Neural cell (in vitro differentiated cells): Measurements from ENCODE around the gene YJEFN3. TPM values are rescaled to one million over a fixed set of nuclear protein-coding genes. Genes with fewer than 3 reads are reported as not detected.

Source experiments
- polyA plus RNA-seq: library from polyadenylated mRNA; depleted of rRNA; stranded (reverse); fragments of >200 nt; gene quantifications from 2 replicates; pipeline ENCODE4 v1.2.3, GENCODE V29; 2014

YJEFN3 gene
- polyA plus RNA-seq, 1 donor from 2014 or later = 26.9 TPM

Other genes with a start within 250 kb of the YJEFN3 start
- 82.0 and 85.8 TPM in 2 replicates for gene SUGP1, start 208.4 kb upstream of the YJEFN3 start, polyA plus RNA-seq
- gene MAU2, start 208.1 kb upstream of the YJEFN3 start, polyA plus RNA-seq = 47.2 and 48.3 TPM in 2 replicates
- 13.9 and 18.1 TPM in 2 replicates for gene GATAD2A, start 123.2 kb upstream of the YJEFN3 start, polyA plus RNA-seq
- gene TSSK6, start 13.4 kb upstream of the YJEFN3 start, polyA plus RNA-seq = 4.5 and 5.3 TPM in 2 replicates
- 266 and 308 TPM in 2 replicates for gene NDUFA13, start 12.7 kb upstream of the YJEFN3 start, polyA plus RNA-seq
- 0.60 and 0.84 TPM in 2 replicates for gene CILP2, start 9.4 kb downstream of the YJEFN3 start, polyA plus RNA-seq
- 7.5 and 8.1 TPM in 2 replicates for gene PBX4, start 89.8 kb downstream of the YJEFN3 start, polyA plus RNA-seq
- 77.1 and 115 TPM in 2 replicates for gene LPAR2, start 99.3 kb downstream of the YJEFN3 start, polyA plus RNA-seq
- 18.4 and 31.2 TPM in 2 replicates for gene GMIP, start 114.7 kb downstream of the YJEFN3 start, polyA plus RNA-seq
- 51.6 and 63.5 TPM in 2 replicates for gene ATP13A1, start 134.8 kb downstream of the YJEFN3 start, polyA plus RNA-seq
- gene ZNF101, start 139.9 kb downstream of the YJEFN3 start, polyA plus RNA-seq = 12.2 and 12.3 TPM in 2 replicates
- 5.8 and 8.2 TPM in 2 replicates for gene ZNF14, start 204.2 kb downstream of the YJEFN3 start, polyA plus RNA-seq